ENCODE measurements around the gene PROZ.

PROZ gene

GRCh38 chr13:113209336-113209758 lies 50.9 kb downstream of the PROZ start, which contains the start of gene CUL4A:
CUL4A (plus strand) TSS chr13:113209613; CDS start chr13:113209628, 15 bp downstream.
- no peak for DNase-seq

GRCh38 chr13:113209759-113210421 lies 51.4 kb downstream of the PROZ start:
- no peak for DNase-seq

- DNase-seq, result no peak
These were observed 52.4 kb downstream of the PROZ start for GRCh38 chr13:113210833-113211232.

GRCh38 chr13:113211774-113212173 lies 53.3 kb downstream of the PROZ start:
- DNase-seq, result no peak

- no peak for DNase-seq
These were observed 58.0 kb downstream of the PROZ start for GRCh38 chr13:113216254-113217048.

- no peak for DNase-seq
These were observed 60.1 kb downstream of the PROZ start for GRCh38 chr13:113218586-113218985.

GRCh38 chr13:113219256-113219940 lies 61.0 kb downstream of the PROZ start:
- DNase-seq, result no peak

GRCh38 chr13:113220141-113220598 lies 61.7 kb downstream of the PROZ start:
- DNase-seq, result no peak

GRCh38 chr13:113220877-113221276 lies 62.4 kb downstream of the PROZ start:
- DNase-seq, result no peak
